HepG2 (cell line): ENCODE results near the gene KLHL28. TPM values are rescaled to one million over a fixed set of nuclear protein-coding genes. Genes with fewer than 3 reads are reported as not detected.
A peak's percentile ranks its signal among the peaks of the same experiment; 100 is the strongest.

Experiments
- AHR ChIP-seq: IDR thresholded peaks from 2 replicates; pipeline ENCODE4 v1.6.1; 2018; ENCODE audit warnings: missing genetic modification reagents, missing compliant biosample characterization
- ATF2 ChIP-seq: sonication (generic); formaldehyde crosslinking; IDR thresholded peaks from 2 replicates; pipeline ENCODE4 v1.4.0; 2020; ENCODE audit warnings: missing genetic modification reagents
- BCLAF1 ChIP-seq: fragments of 450-650 bp; IDR thresholded peaks from 2 replicates; pipeline ENCODE4 v1.6.1; 2017; ENCODE audit warnings: mild to moderate bottlenecking
- IRX3 ChIP-seq: sonication (generic); formaldehyde crosslinking; IDR thresholded peaks from 2 replicates; pipeline ENCODE4 v1.8.1; 2023; ENCODE audit warnings: mild to moderate bottlenecking, low read depth, missing genetic modification reagents, borderline replicate concordance
- MEIS1 ChIP-seq: sonication (generic); formaldehyde crosslinking; IDR thresholded peaks from 2 replicates; pipeline ENCODE4 v1.9.0; 2021; ENCODE audit warnings: mild to moderate bottlenecking, missing genetic modification reagents, moderate library complexity, borderline replicate concordance
- NFE2L1 ChIP-seq: sonication (generic); formaldehyde crosslinking; IDR thresholded peaks from 2 replicates; pipeline ENCODE4 v1.4.0; 2020; ENCODE audit warnings: missing genetic modification reagents, mild to moderate bottlenecking, borderline replicate concordance
- SOX6 ChIP-seq, 2 experiments: fragments of 450-650 bp in 1 of 2; sonication (generic) in 1 of 2; formaldehyde crosslinking in 1 of 2; IDR thresholded peaks; 2 replicates each; pipeline versions ENCODE4 v1.4.0 to v1.6.1; 2017 to 2020; ENCODE audit warnings: antibody characterized with exemption in 1 of 2, mild to moderate bottlenecking in 1 of 2, missing genetic modification reagents in 1 of 2
- SP2 ChIP-seq: sonication (generic); formaldehyde crosslinking; IDR thresholded peaks from 2 replicates; pipeline ENCODE4 v1.5.1; 2020; ENCODE audit warnings: mild to moderate bottlenecking, missing genetic modification reagents
- THAP9 ChIP-seq: sonication (generic); formaldehyde crosslinking; IDR thresholded peaks from 2 replicates; pipeline ENCODE4; 2020; ENCODE audit warnings: missing genetic modification reagents, mild to moderate bottlenecking, borderline replicate concordance
- ZNF431 ChIP-seq: sonication (generic); formaldehyde crosslinking; IDR thresholded peaks from 2 replicates; pipeline ENCODE4 v1.9.0; 2022; ENCODE audit warnings: missing genetic modification reagents, low read depth, mild to moderate bottlenecking, borderline replicate concordance
- ZNF432 ChIP-seq: sonication (generic); formaldehyde crosslinking; IDR thresholded peaks from 2 replicates; pipeline ENCODE4 v1.5.0; 2020; ENCODE audit warnings: missing genetic modification reagents, mild to moderate bottlenecking, borderline replicate concordance
- ZNF597 ChIP-seq: sonication (generic); formaldehyde crosslinking; IDR thresholded peaks from 2 replicates; pipeline ENCODE4 v1.5.0; 2020; ENCODE audit warnings: missing genetic modification reagents
- ZNF609 ChIP-seq: sonication (generic); formaldehyde crosslinking; IDR thresholded peaks from 2 replicates; pipeline ENCODE4 v1.4.0; 2020; ENCODE audit warnings: mild to moderate bottlenecking, missing genetic modification reagents, borderline replicate concordance
- polyA plus RNA-seq, 8 experiments: library from polyadenylated mRNA; depleted of rRNA in 3 of 8; stranded (reverse) in 7 of 8; unstranded in 1 of 8; fragments of >200 nt; fragmentation: Illumina TruSeq in 4 of 8; extraction: Trizol in 4 of 8; gene quantifications; 2 replicates each; pipeline versions ENCODE4 v1.2.1 to v1.2.3, GENCODE V29; 2011 to 2016; ENCODE audit warnings: low read depth in 4 of 8, missing spikeins in 1 of 8, mixed read lengths in 1 of 8; ENCODE audit not compliant: insufficient read depth in 1 of 8
- total RNA-seq, 5 experiments: library from RNA; depleted of rRNA; stranded (reverse); fragments of >200 nt; fragmentation: Illumina TruSeq; extraction: Trizol; gene quantifications; 2 replicates each; pipeline ENCODE4 v1.2.3, GENCODE V29; 2016; ENCODE audit warnings: low read depth in 1 of 5

Gene KLHL28
- total and polyA plus RNA-seq, 2 of the 13 experiments (the other 11 are each of a cell fraction or from before 2014, with no cell fraction given) = 3.4 to 6.6 TPM

- TF ChIP-seq SOX6 (IDR thresholded peaks at IDR 0.05) = no peak
- peak; percentile 69; the same call in 1 of the 2 replicates for TF ChIP-seq SOX6 (CRISPR knock-in tag; IDR thresholded peaks at IDR 0.05)
- peak; percentile 40; the same call in 1 of the 2 replicates for TF ChIP-seq ATF2 (CRISPR knock-in tag)
- peak; percentile 26; the same call in 1 of the 2 replicates for TF ChIP-seq MEIS1 (CRISPR knock-in tag)
- no peak for TF ChIP-seq IRX3 (CRISPR knock-in tag)
- TF ChIP-seq BCLAF1 = no peak
- no peak for TF ChIP-seq ZNF597
- peak; percentile 57; the same call in 1 of the 2 replicates for TF ChIP-seq SP2 (CRISPR knock-in tag)
- no peak for TF ChIP-seq ZNF432 (CRISPR knock-in tag)
- TF ChIP-seq ZNF609 (CRISPR knock-in tag) = peak; percentile 56; the same call in 1 of the 2 replicates
- peak; percentile 88; the same call in 1 of the 2 replicates for TF ChIP-seq THAP9
- 0 out of 2 replicates have a peak, but pooled peaks have one; percentile 21 for TF ChIP-seq AHR (CRISPR knock-in tag)
- peak; percentile 17; the same call in 1 of the 2 replicates for TF ChIP-seq ZNF431 (CRISPR knock-in tag)
- no peak for TF ChIP-seq NFE2L1
These were observed at the start of gene KLHL28, which contains the start of gene TOGARAM1 (continued) for GRCh38 chr14:44961554-44962333.
